Endothelial cell of umbilical vein (primary cell): ENCODE measurements around the gene VWCE. TPM values are rescaled to one million over a fixed set of nuclear protein-coding genes. Genes with fewer than 3 reads are reported as not detected.

Experiments
- BruUV-seq: library from RNA; stranded (reverse); fragments of 400-500 nt; replicated peaks from 2 replicates; lab custom pipeline; 2021; lab: Mats Ljungman, UMichigan
- CTCF ChIA-PET: fragments of 300-600, 350-600 bp; sonication (Branson Sonifier 250); formaldehyde crosslinking; loops from one replicate; lab custom pipeline; 2021; ENCODE audit warnings: antibody characterized with exemption, inconsistent platforms; lab: Charles Lee
- POLR2A ChIA-PET: fragments of 300-600, 350-600 bp; sonication (Branson Sonifier 250); formaldehyde crosslinking; loops from one replicate; lab custom pipeline; 2021; ENCODE audit warnings: antibody characterized with exemption, inconsistent platforms; lab: Charles Lee
- DNase-seq: peaks from one replicate; pipeline ENCODE4 v3.0.0-alpha.2; 2011; ENCODE audit warnings: low read depth, low spot score
- FAIRE-seq: peaks from 2 replicates; lab custom pipeline; 2011; peaks lifted over from hg19 to GRCh38; lab: Jason Lieb, UNC
- H2AFZ ChIP-seq: 2 replicates; pipeline ENCODE4 v1.6.0; 2012; ENCODE audit warnings: low read depth, low read length, control low read depth, inconsistent platforms
- H3K27ac ChIP-seq: 2 replicates; pipeline ENCODE4 v1.5.1; 2011; ENCODE audit warnings: low read depth, mild to moderate bottlenecking, control low read depth, low read length, moderate library complexity; ENCODE audit not compliant: insufficient read depth
- H3K27me3 ChIP-seq, 2 experiments: 2 replicates each; pipeline versions ENCODE4 v1.6.0 to v1.6.1; 2011; ENCODE audit warnings: low read length in 2 of 2, mixed read lengths in 1 of 2; ENCODE audit not compliant: control insufficient read depth in 2 of 2, insufficient read depth in 2 of 2
- H3K36me3 ChIP-seq, 2 experiments: 2 replicates in 1 of 2; 3 replicates in 1 of 2; pipeline ENCODE4 v1.5.1; 2011; ENCODE audit warnings: low read length in 2 of 2, mild to moderate bottlenecking in 1 of 2, moderate library complexity in 1 of 2; ENCODE audit not compliant: control insufficient read depth in 2 of 2, insufficient read depth in 2 of 2; ENCODE audit errors: extremely low read depth in 1 of 2
- H3K4me1 ChIP-seq: 3 replicates; pipeline ENCODE4 v1.5.1; 2011; ENCODE audit warnings: mild to moderate bottlenecking, low read length; ENCODE audit not compliant: control insufficient read depth, insufficient read depth; ENCODE audit errors: extremely low read depth
- H3K4me2 ChIP-seq: 2 replicates; pipeline ENCODE4 v1.6.1; 2011; ENCODE audit warnings: low read length, control low read depth, mixed read lengths; ENCODE audit not compliant: insufficient read depth
- H3K4me3 ChIP-seq, 3 experiments: fragments of 200-600 bp in 1 of 3; sonication (generic), shearing (Covaris generic) in 1 of 3; replicated peaks in 1 of 3; 2 replicates each; pipeline ENCODE4 v1.5.1; 2011 to 2016; ENCODE audit warnings: control low read depth in 3 of 3, low read length in 3 of 3, mild to moderate bottlenecking in 2 of 3, inconsistent platforms in 1 of 3, low read depth in 1 of 3, moderate library complexity in 1 of 3; ENCODE audit not compliant: insufficient read depth in 1 of 3
- H3K79me2 ChIP-seq: 2 replicates; pipeline ENCODE4 v1.6.0; 2012; ENCODE audit warnings: low read length, inconsistent platforms; ENCODE audit not compliant: control insufficient read depth, insufficient read depth
- H3K9ac ChIP-seq: replicated peaks from 2 replicates; pipeline ENCODE3; 2011; ENCODE audit warnings: low read length, control low read depth; ENCODE audit not compliant: insufficient read depth; ENCODE audit errors: extremely low read depth
- H3K9me1 ChIP-seq: replicated peaks from 3 replicates; pipeline ENCODE4 v1.6.0; 2011; ENCODE audit warnings: mild to moderate bottlenecking, low read length; ENCODE audit not compliant: control insufficient read depth, insufficient read depth; ENCODE audit errors: extremely low read depth
- H3K9me3 ChIP-seq: replicated peaks from 2 replicates; pipeline ENCODE4 v1.5.1; 2012; ENCODE audit warnings: low read length, inconsistent platforms; ENCODE audit not compliant: control insufficient read depth, insufficient read depth
- H4K20me1 ChIP-seq: replicated peaks from 2 replicates; pipeline ENCODE3; 2011; ENCODE audit warnings: mild to moderate bottlenecking, low read length; ENCODE audit not compliant: control insufficient read depth, insufficient read depth; ENCODE audit errors: extremely low read depth
- CTCF ChIP-seq, 2 donors: IDR thresholded peaks; 1 replicate in 1 of 2; 2 replicates in 1 of 2; pipeline ENCODE4 v1.5.1; 2011; ENCODE audit warnings: low read length in 2 of 2, mild to moderate bottlenecking in 2 of 2, moderate library complexity in 2 of 2, control low read depth in 1 of 2, inconsistent platforms in 1 of 2, low read depth in 1 of 2; ENCODE audit not compliant: insufficient read depth in 1 of 2; ENCODE audit errors: extremely low read depth in 1 of 2
- EZH2 ChIP-seq: IDR thresholded peaks from 2 replicates; pipeline ENCODE4 v1.6.1; 2012; ENCODE audit warnings: borderline replicate concordance, low read depth, mild to moderate bottlenecking, moderate library complexity, low read length, inconsistent platforms; ENCODE audit not compliant: severe bottlenecking
- FOS ChIP-seq: IDR thresholded peaks from 2 replicates; pipeline ENCODE4 v1.6.1; 2011; ENCODE audit warnings: mild to moderate bottlenecking, low read length, moderate library complexity, borderline replicate concordance; ENCODE audit not compliant: insufficient read depth
- GATA2 ChIP-seq: IDR thresholded peaks from 2 replicates; pipeline ENCODE4 v1.7.0; 2011; ENCODE audit warnings: low read depth, mild to moderate bottlenecking, moderate library complexity, mixed read lengths, low read length; ENCODE audit not compliant: insufficient read length, insufficient read depth
- JUN ChIP-seq: IDR thresholded peaks from 2 replicates; pipeline ENCODE4 v1.6.1; 2011; ENCODE audit warnings: borderline replicate concordance, low read depth; ENCODE audit not compliant: insufficient read length, insufficient read depth
- MAX ChIP-seq: IDR thresholded peaks from 2 replicates; pipeline ENCODE4 v1.6.1; 2011; ENCODE audit not compliant: insufficient read depth, insufficient read length
- MYC ChIP-seq: IDR thresholded peaks from one replicate; pipeline ENCODE4 v1.6.1; 2011; ENCODE audit warnings: mild to moderate bottlenecking, low read depth, low read length
- POLR2A ChIP-seq: IDR thresholded peaks from 2 replicates; pipeline ENCODE4 v1.6.1; 2012; ENCODE audit warnings: low read depth, mild to moderate bottlenecking, control low read depth, low read length
- POLR2AphosphoS5 ChIP-seq: IDR thresholded peaks from 2 replicates; pipeline ENCODE4 v1.6.1; 2012; ENCODE audit warnings: low read depth, mild to moderate bottlenecking, control low read depth, low read length, moderate library complexity; ENCODE audit not compliant: insufficient read depth
- dilution Hi-C: fragments of 300-500 bp; cut with MboI; formaldehyde crosslinking; loops from one replicate; pipeline ENCODE4 v1.15.0; 2019; ENCODE audit warnings: low sequenced_read_pairs; ENCODE audit not compliant: extremely low pct_ligation_motif_present
- intact Hi-C: fragments of 100-400 bp; cut with micrococcal nuclease; formaldehyde crosslinking; loops from one replicate; pipeline ENCODE4 v1.10.0; 2022
- polyA plus RNA-seq, 4 experiments: library from polyadenylated mRNA; depleted of rRNA in 3 of 4; stranded (reverse) in 3 of 4; unstranded in 1 of 4; fragments of >200 nt; gene quantifications; 2 replicates each; pipeline versions ENCODE4 v1.2.1 to v1.2.3, GENCODE V29; 2011 to 2012; ENCODE audit warnings: missing spikeins in 1 of 4
- total RNA-seq: library from RNA; stranded (reverse); gene quantifications from 2 replicates; pipeline ENCODE4 v1.2.3, GENCODE V29; 2021

VWCE gene
- total and polyA plus RNA-seq, 2 donors (not counting 3 experiments of a cell fraction or from before 2014, with no cell fraction given) = 6.5 to 14.4 TPM

- CTCF ChIA-PET = interaction anchor here (2.7 kb wide), 1 partner anchor 21 kb away, joined by 8 read pairs; no protein-coding TSS in a partner anchor
Observed at GRCh38 chr11:61275191-61275590, 19.9 kb downstream of the VWCE start.

More at GRCh38 chr11:61275191-61275590, 19.9 kb downstream of the VWCE start:
- no peaks in the 10 kb centered on the region for H3K36me3 ChIP-seq
- no peak overlapping the region for H3K27ac ChIP-seq
- DNase-seq = no peak
- TF ChIP-seq POLR2A (no peak), EZH2 (no peak), POLR2AphosphoS5 (no peak), FOS (no peak), GATA2 (no peak), JUN (no peak), CTCF (IDR thresholded peaks at IDR 0.05; ENCODE audit: extremely low read depth in 1 of 2, insufficient read depth in 1 of 2, low read depth in 1 of 2, low read length in 2 of 2) (no peak), MYC (no peak), MAX (no peak)
- H3K4me1 ChIP-seq = no peaks in the 10 kb centered on the region
- no TSS peak for BruUV-seq
- H3K79me2 ChIP-seq = no peaks in the 10 kb centered on the region
- POLR2A ChIA-PET = no interaction called here
- no peak overlapping the region for H3K4me3 ChIP-seq
- H3K9me1 ChIP-seq = no peaks in the 10 kb centered on the region
- intact Hi-C loops (no loop called here), dilution Hi-C loops (no loop called here)
- H4K20me1 ChIP-seq = no peaks in the 10 kb centered on the region
- no peak for FAIRE-seq
- H3K9ac ChIP-seq = no peak overlapping the region
- H3K4me2 ChIP-seq = no peak overlapping the region
- H3K27me3 ChIP-seq = peaks cover 0 to 1% of the 10 kb centered on the region in 2 experiments
- no peaks in the 10 kb centered on the region for H3K9me3 ChIP-seq
- H2AFZ ChIP-seq = no peak overlapping the region
